ENCODE measurements around the gene LCE5A.

DNA sequence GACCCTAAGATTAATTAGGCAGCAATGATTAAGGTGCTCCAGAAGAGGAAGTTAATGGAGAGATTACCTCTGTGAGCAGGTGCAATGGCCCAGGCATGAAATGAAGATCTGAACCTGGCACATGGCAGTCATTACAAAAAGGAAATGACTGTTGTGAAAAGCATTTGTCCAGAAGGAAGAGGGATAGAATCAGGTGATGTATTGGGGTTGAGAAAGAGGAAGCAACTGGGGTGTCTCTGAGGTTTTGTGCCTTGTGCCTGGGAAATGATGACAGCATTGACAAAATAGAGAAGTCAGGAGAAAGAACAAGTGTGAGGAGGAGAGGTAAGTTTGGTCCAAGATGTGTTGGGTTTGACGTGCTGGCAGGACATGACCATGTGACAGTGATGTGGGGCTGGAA, 9.2 kb downstream of the LCE5A start:
- TF ChIP-seq POLR2A (IDR thresholded peaks at IDR 0.05; ENCODE audit: low read length) (no peak), GATA1 (IDR thresholded peaks at IDR 0.05; ENCODE audit: low read depth, low read length) (no peak)
